HG02938 (cell line): ENCODE data around the gene POTEC.
"Not testable (repeated sequence)": the region's sequence is repeated elsewhere in the genome, so short reads cannot be mapped to it uniquely, and the experiment has no call there.

Experiments
- ATAC-seq: cut with Tn5 transposase; IDR thresholded peaks from one replicate; pipeline ENCODE4 v1.9.1; 2021; ENCODE audit warnings: mild to moderate bottlenecking, moderate library complexity; ENCODE audit not compliant: unreplicated experiment

POTEC gene

GRCh38 chr18:14543446-14543964, at the start of gene POTEC:
POTEC (minus strand) TSS chr18:14543600; CDS start chr18:14543146, 454 bp downstream.
- ATAC-seq = not testable (repeated sequence)

- no peak for ATAC-seq
These were observed 34.6 kb upstream of the POTEC start for GRCh38 chr18:14577971-14578370.

GRCh38 chr18:14559502-14559901, 16.1 kb upstream of the POTEC start:
- ATAC-seq = not testable (repeated sequence)

- not testable (repeated sequence) for ATAC-seq
These were observed 11.7 kb downstream of the POTEC start for GRCh38 chr18:14531659-14532058.

- not testable (repeated sequence) for ATAC-seq
These were observed 32.7 kb downstream of the POTEC start for GRCh38 chr18:14510707-14511106.

- not testable (repeated sequence) for ATAC-seq
These were observed 39.7 kb downstream of the POTEC start for GRCh38 chr18:14503691-14504090.

GRCh38 chr18:14501894-14502293, 41.5 kb downstream of the POTEC start:
- not testable (repeated sequence) for ATAC-seq

GRCh38 chr18:14489256-14490014, 54.0 kb downstream of the POTEC start:
- ATAC-seq = not testable (repeated sequence)

- not testable (repeated sequence) for ATAC-seq
These were observed 54.6 kb downstream of the POTEC start for GRCh38 chr18:14488789-14489188.

- ATAC-seq = not testable (repeated sequence)
These were observed 56.3 kb downstream of the POTEC start for GRCh38 chr18:14486926-14487580.

- ATAC-seq = not testable (repeated sequence)
These were observed 64.3 kb downstream of the POTEC start for GRCh38 chr18:14479076-14479475.

- ATAC-seq = not testable (repeated sequence)
These were observed 67.9 kb downstream of the POTEC start for GRCh38 chr18:14475520-14475919.

- not testable (repeated sequence) for ATAC-seq
These were observed 68.6 kb downstream of the POTEC start for GRCh38 chr18:14474752-14475151.

- ATAC-seq = not testable (repeated sequence)
These were observed 69.2 kb downstream of the POTEC start for GRCh38 chr18:14474007-14474720.

- not testable (repeated sequence) for ATAC-seq
These were observed 70.0 kb downstream of the POTEC start for GRCh38 chr18:14473250-14474006.

- ATAC-seq = not testable (repeated sequence)
These were observed 72.1 kb downstream of the POTEC start for GRCh38 chr18:14471286-14471685.

- not testable (repeated sequence) for ATAC-seq
These were observed 73.0 kb downstream of the POTEC start for GRCh38 chr18:14470446-14470845.

GRCh38 chr18:14470046-14470445, 73.4 kb downstream of the POTEC start:
- ATAC-seq = not testable (repeated sequence)

GRCh38 chr18:14465989-14466388, 77.4 kb downstream of the POTEC start:
- not testable (repeated sequence) for ATAC-seq
